H9 (cell line): ENCODE data around the gene SLC34A2. TPM values are rescaled to one million over a fixed set of nuclear protein-coding genes. Genes with fewer than 3 reads are reported as not detected.

ENCODE experiments used
- DNase-seq: peaks from one replicate; pipeline ENCODE4 v3.0.0-alpha.2; 2017
- H2AFZ ChIP-seq: one replicate; pipeline ENCODE4 v1.6.1; 2013; ENCODE audit warnings: mild to moderate bottlenecking, low read length, control low read depth, moderate library complexity
- H2AK5ac ChIP-seq: 2 replicates; pipeline ENCODE4 v1.6.1; 2013; ENCODE audit warnings: low read length, control low read depth, mixed read lengths; ENCODE audit not compliant: insufficient read length
- H2BK120ac ChIP-seq: one replicate; pipeline ENCODE4 v1.6.1; 2013; ENCODE audit warnings: low read depth, mild to moderate bottlenecking, low read length, control low read depth, inconsistent platforms; ENCODE audit not compliant: poor library complexity, severe bottlenecking
- H2BK12ac ChIP-seq: 2 replicates; pipeline ENCODE4 v1.6.1; 2013; ENCODE audit warnings: low read length, control low read depth, mixed read lengths, low read depth; ENCODE audit not compliant: insufficient read length
- H2BK15ac ChIP-seq: 2 replicates; pipeline ENCODE4 v1.6.1; 2013; ENCODE audit warnings: low read depth, low read length, control low read depth
- H2BK20ac ChIP-seq: one replicate; pipeline ENCODE4 v1.6.1; 2013; ENCODE audit warnings: low read depth, mild to moderate bottlenecking, low read length, control low read depth, inconsistent platforms; ENCODE audit not compliant: poor library complexity, severe bottlenecking
- H2BK5ac ChIP-seq: 2 replicates; pipeline ENCODE4 v1.6.1; 2013; ENCODE audit warnings: low read length, control low read depth, mixed read lengths; ENCODE audit not compliant: insufficient read length
- H3K14ac ChIP-seq: 2 replicates; pipeline ENCODE4 v1.6.1; 2013; ENCODE audit warnings: low read length, control low read depth; ENCODE audit not compliant: insufficient read depth
- H3K18ac ChIP-seq: 2 replicates; pipeline ENCODE4 v1.6.1; 2013; ENCODE audit warnings: low read depth, mild to moderate bottlenecking, mixed read lengths, low read length, control low read depth; ENCODE audit not compliant: insufficient read length
- H3K23ac ChIP-seq: 2 replicates; pipeline ENCODE4 v1.6.1; 2013; ENCODE audit warnings: low read length, control low read depth, mixed read lengths, low read depth; ENCODE audit not compliant: insufficient read length
- H3K23me2 ChIP-seq: 2 replicates; pipeline ENCODE4 v1.6.1; 2013; ENCODE audit warnings: low read depth, mild to moderate bottlenecking, mixed read lengths, low read length, control low read depth; ENCODE audit not compliant: insufficient read length, poor library complexity, severe bottlenecking
- H3K27ac ChIP-seq: 2 replicates; pipeline ENCODE4 v1.5.1; 2013; ENCODE audit warnings: low read length, control low read depth, mixed read lengths, low read depth; ENCODE audit not compliant: insufficient read length
- H3K27me3 ChIP-seq: 2 replicates; pipeline ENCODE4 v1.6.1; 2013; ENCODE audit warnings: low read length, control low read depth, inconsistent platforms; ENCODE audit not compliant: insufficient read depth
- H3K4ac ChIP-seq: 2 replicates; pipeline ENCODE4 v1.6.1; 2013; ENCODE audit warnings: low read depth, mild to moderate bottlenecking, control low read depth, inconsistent platforms, low read length, moderate library complexity
- H3K4me1 ChIP-seq: 2 replicates; pipeline ENCODE4 v1.6.1; 2013; ENCODE audit warnings: low read length, control low read depth, inconsistent platforms; ENCODE audit not compliant: insufficient read depth
- H3K4me2 ChIP-seq: 2 replicates; pipeline ENCODE4 v1.6.1; 2013; ENCODE audit warnings: low read length, control low read depth, mixed read lengths; ENCODE audit not compliant: insufficient read length, insufficient read depth
- H3K56ac ChIP-seq: 2 replicates; pipeline ENCODE4 v1.6.1; 2013; ENCODE audit warnings: low read depth, mild to moderate bottlenecking, mixed read lengths, low read length, control low read depth; ENCODE audit not compliant: insufficient read length
- H3K79me1 ChIP-seq: 2 replicates; pipeline ENCODE4 v1.6.1; 2013; ENCODE audit warnings: low read depth, mild to moderate bottlenecking, moderate library complexity, low read length, control low read depth, inconsistent platforms; ENCODE audit not compliant: insufficient read depth, poor library complexity, severe bottlenecking
- H3K79me2 ChIP-seq: 2 replicates; pipeline ENCODE4 v1.6.1; 2013; ENCODE audit warnings: low read length, control low read depth, inconsistent platforms; ENCODE audit not compliant: insufficient read depth
- H3K9ac ChIP-seq: 2 replicates; pipeline ENCODE4 v1.6.1; 2013; ENCODE audit warnings: low read length, control low read depth, mixed read lengths; ENCODE audit not compliant: insufficient read length; ENCODE audit errors: extremely low read depth
- H3K9me3 ChIP-seq: one replicate; pipeline ENCODE4 v1.6.1; 2013; ENCODE audit warnings: low read depth, low read length, inconsistent platforms; ENCODE audit not compliant: control insufficient read depth
- H3T11ph ChIP-seq: one replicate; pipeline ENCODE4 v1.6.1; 2013; ENCODE audit warnings: mild to moderate bottlenecking, low read length, control low read depth, inconsistent platforms
- H4K20me1 ChIP-seq: one replicate; pipeline ENCODE4 v1.6.1; 2013; ENCODE audit not compliant: control insufficient read depth, insufficient read length, insufficient read depth
- H4K5ac ChIP-seq: 2 replicates; pipeline ENCODE4 v1.6.1; 2013; ENCODE audit warnings: low read depth, mild to moderate bottlenecking, mixed read lengths, low read length, control low read depth; ENCODE audit not compliant: insufficient read length
- H4K8ac ChIP-seq: replicated peaks from 2 replicates; pipeline ENCODE4 v1.6.1; 2013; ENCODE audit warnings: low read length, control low read depth, mixed read lengths, low read depth; ENCODE audit not compliant: insufficient read length
- H4K91ac ChIP-seq: 2 replicates; pipeline ENCODE4 v1.6.1; 2013; ENCODE audit warnings: low read depth, mild to moderate bottlenecking, moderate library complexity, mixed read lengths, low read length, control low read depth; ENCODE audit not compliant: insufficient read length
- H3K27ac Mint-ChIP-seq, 3 experiments: 2 replicates in 2 of 3; 3 replicates in 1 of 3; pipeline ENCODE4 v1.8.0; 2020 to 2021; ENCODE audit warnings: mixed read lengths in 3 of 3, mild to moderate bottlenecking in 1 of 3, moderate library complexity in 1 of 3
- H3K27me3 Mint-ChIP-seq: 2 replicates; pipeline ENCODE4 v1.8.0; 2021; ENCODE audit warnings: low read depth, mild to moderate bottlenecking, moderate library complexity, mixed read lengths
- H3K36me3 Mint-ChIP-seq, 3 experiments: 2 replicates in 2 of 3; 3 replicates in 1 of 3; pipeline ENCODE4 v1.8.0; 2020 to 2021; ENCODE audit warnings: low read depth in 3 of 3, mixed read lengths in 3 of 3; ENCODE audit not compliant: insufficient read depth in 1 of 3
- H3K4me1 Mint-ChIP-seq, 2 experiments: 2 replicates each; pipeline ENCODE4 v1.8.0; 2020; ENCODE audit warnings: mixed read lengths in 2 of 2
- H3K4me3 Mint-ChIP-seq, 2 experiments: 2 replicates in 1 of 2; 3 replicates in 1 of 2; pipeline ENCODE4 v1.8.0; 2020 to 2021; ENCODE audit warnings: mild to moderate bottlenecking in 2 of 2, mixed read lengths in 2 of 2, moderate library complexity in 1 of 2
- H3K9me3 Mint-ChIP-seq, 2 experiments: 2 replicates in 1 of 2; 3 replicates in 1 of 2; pipeline ENCODE4 v1.8.0; 2020; ENCODE audit warnings: mild to moderate bottlenecking in 2 of 2, mixed read lengths in 2 of 2, moderate library complexity in 1 of 2
- WGBS: extraction: QIAGEN DNeasy Blood & Tissue Kit; methylation state at CpG from one replicate; pipeline ENCODE4 v1.1.7; 2013; ENCODE audit warnings: missing lambda C conversion rate, low lambda C conversion rate, mixed read lengths; ENCODE audit not compliant: insufficient read length; ENCODE audit errors: extremely low coverage; 5-methylcytosine and 5-hydroxymethylcytosine counted together
- total RNA-seq: library from RNA; stranded (reverse); gene quantifications from 2 replicates; pipeline ENCODE4 v1.2.1, GENCODE V29; 2021
- TF ChIP-seq, protein P1 (sequence below): fragments of 200-600 bp; sonication (generic); conservative IDR thresholded peaks from 3 replicates; pipeline ENCODE4 v1.8.0; 2021; ENCODE audit warnings: antibody characterized with exemption, mild to moderate bottlenecking

SLC34A2 gene
- total RNA-seq, 1 experiment from 2014 or later = 0.57 TPM

DNA sequence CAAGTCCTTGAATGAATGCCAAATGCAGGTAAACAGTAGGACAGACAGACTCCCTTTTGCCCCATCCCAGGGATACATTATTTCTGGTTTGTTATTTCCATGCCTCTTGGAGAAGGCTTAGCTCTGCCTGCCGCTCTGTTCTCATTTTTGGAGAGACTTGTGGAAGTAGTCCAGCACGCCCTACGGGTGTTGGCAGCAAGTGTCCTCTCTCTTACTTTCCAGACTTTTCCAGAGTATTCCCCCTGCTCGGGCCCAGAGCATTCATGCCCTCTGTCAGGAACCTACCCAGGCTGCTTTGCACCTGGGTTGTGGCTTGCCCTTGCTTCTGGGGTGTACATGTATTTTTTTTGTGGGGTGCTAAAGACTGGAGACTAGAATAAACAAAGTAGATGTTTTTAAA lies 15.3 kb downstream of the SLC34A2 start:
- Histone ChIP-seq H3K79me1 (no peaks in the 10 kb centered on the region), H4K20me1 (no peaks in the 10 kb centered on the region), H4K91ac (no peak overlapping the region), H2BK15ac (no peak overlapping the region), H3K4me2 (no peak overlapping the region), H3K79me2 (no peaks in the 10 kb centered on the region), H2BK12ac (no peak overlapping the region), H3K4me1 (no peaks in the 10 kb centered on the region), H3K27me3 (no peaks in the 10 kb centered on the region), H3K23ac (no peak overlapping the region), H2BK5ac (no peak overlapping the region), H4K5ac (no peak overlapping the region), H3K23me2 (no peaks in the 10 kb centered on the region), H3K9ac (no peak overlapping the region), H2BK120ac (no peak overlapping the region), H3K27ac (no peak overlapping the region), H3K56ac (no peak overlapping the region), H4K8ac (no peak overlapping the region), H2AFZ (no peak overlapping the region), H3K4ac (no peak overlapping the region), H2AK5ac (no peak overlapping the region), H3K14ac (no peak overlapping the region), H3T11ph (no peak overlapping the region), H2BK20ac (no peak overlapping the region), H3K9me3 (no peaks in the 10 kb centered on the region), H3K18ac (no peak overlapping the region)
- Mint-ChIP-seq H3K36me3 (no peaks in the 10 kb centered on the region; a peak in 1 of 7 replicates), H3K9me3 (no peaks in the 10 kb centered on the region), H3K27ac (no peak overlapping the region; a peak in 1 of 7 replicates), H3K4me3 (no peak overlapping the region), H3K27me3 (no peaks in the 10 kb centered on the region; the same call in 1 of the 2 replicates), H3K4me1 (peaks cover 4 to 9% of the 10 kb centered on the region in 2 experiments; a peak in 3 of 4 replicates)
- no CpG with 5 or more reads among the region's 4 CpGs for WGBS
- TF ChIP-seq, protein P1, sequence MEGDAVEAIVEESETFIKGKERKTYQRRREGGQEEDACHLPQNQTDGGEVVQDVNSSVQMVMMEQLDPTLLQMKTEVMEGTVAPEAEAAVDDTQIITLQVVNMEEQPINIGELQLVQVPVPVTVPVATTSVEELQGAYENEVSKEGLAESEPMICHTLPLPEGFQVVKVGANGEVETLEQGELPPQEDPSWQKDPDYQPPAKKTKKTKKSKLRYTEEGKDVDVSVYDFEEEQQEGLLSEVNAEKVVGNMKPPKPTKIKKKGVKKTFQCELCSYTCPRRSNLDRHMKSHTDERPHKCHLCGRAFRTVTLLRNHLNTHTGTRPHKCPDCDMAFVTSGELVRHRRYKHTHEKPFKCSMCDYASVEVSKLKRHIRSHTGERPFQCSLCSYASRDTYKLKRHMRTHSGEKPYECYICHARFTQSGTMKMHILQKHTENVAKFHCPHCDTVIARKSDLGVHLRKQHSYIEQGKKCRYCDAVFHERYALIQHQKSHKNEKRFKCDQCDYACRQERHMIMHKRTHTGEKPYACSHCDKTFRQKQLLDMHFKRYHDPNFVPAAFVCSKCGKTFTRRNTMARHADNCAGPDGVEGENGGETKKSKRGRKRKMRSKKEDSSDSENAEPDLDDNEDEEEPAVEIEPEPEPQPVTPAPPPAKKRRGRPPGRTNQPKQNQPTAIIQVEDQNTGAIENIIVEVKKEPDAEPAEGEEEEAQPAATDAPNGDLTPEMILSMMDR = no peak
- DNase-seq = no peak
